Neuronal stem cell (in vitro differentiated cells): ENCODE data around the gene FADS3.

Experiments
- DNase-seq: peaks from one replicate; pipeline ENCODE4 v3.0.0-alpha.2; 2013; ENCODE audit warnings: low spot score
- H2AFZ ChIP-seq: one replicate; pipeline ENCODE4 v1.6.1; 2013; ENCODE audit warnings: mild to moderate bottlenecking, low read length, inconsistent platforms
- H2AK5ac ChIP-seq: 2 replicates; pipeline ENCODE4 v1.6.1; 2013; ENCODE audit warnings: low read depth, mild to moderate bottlenecking, inconsistent platforms, low read length, moderate library complexity, mixed read lengths
- H2BK120ac ChIP-seq: 2 replicates; pipeline ENCODE4 v1.6.1; 2013; ENCODE audit warnings: low read depth, mild to moderate bottlenecking, inconsistent platforms, low read length, moderate library complexity, mixed read lengths
- H2BK12ac ChIP-seq: one replicate; pipeline ENCODE4 v1.6.1; 2013; ENCODE audit warnings: low read length, inconsistent platforms
- H2BK15ac ChIP-seq: 2 replicates; pipeline ENCODE4 v1.6.1; 2013; ENCODE audit warnings: mild to moderate bottlenecking, low read length, inconsistent platforms, mixed read lengths
- H2BK5ac ChIP-seq: one replicate; pipeline ENCODE4 v1.6.1; 2013; ENCODE audit warnings: inconsistent platforms, mild to moderate bottlenecking, low read length, moderate library complexity
- H3K14ac ChIP-seq: one replicate; pipeline ENCODE4 v1.6.1; 2013; ENCODE audit warnings: low read length, inconsistent platforms
- H3K18ac ChIP-seq: 2 replicates; pipeline ENCODE4 v1.6.1; 2013; ENCODE audit warnings: low read length, inconsistent platforms
- H3K23ac ChIP-seq: 2 replicates; pipeline ENCODE4 v1.6.1; 2013; ENCODE audit warnings: low read depth, mild to moderate bottlenecking, mixed read lengths, low read length, inconsistent platforms; ENCODE audit not compliant: poor library complexity
- H3K27ac ChIP-seq: replicated peaks from 3 replicates; pipeline ENCODE4 v1.5.1; 2013; ENCODE audit warnings: low read length, inconsistent platforms
- H3K27me3 ChIP-seq, 3 experiments: 2 replicates each; pipeline ENCODE4 v1.6.1; 2013; ENCODE audit warnings: low read length in 3 of 3, mild to moderate bottlenecking in 2 of 3, inconsistent platforms in 1 of 3, low read depth in 1 of 3, mixed read lengths in 1 of 3, moderate library complexity in 1 of 3; ENCODE audit not compliant: control insufficient read depth in 3 of 3, insufficient read depth in 3 of 3
- H3K36me3 ChIP-seq, 2 donors: replicated peaks in 1 of 2; 2 replicates each; pipeline ENCODE4 v1.6.1; 2013; ENCODE audit warnings: low read length in 2 of 2; ENCODE audit not compliant: control insufficient read depth in 2 of 2, insufficient read depth in 2 of 2
- H3K4ac ChIP-seq: 2 replicates; pipeline ENCODE4 v1.6.1; 2013; ENCODE audit warnings: inconsistent platforms, mild to moderate bottlenecking, low read length, moderate library complexity
- H3K4me1 ChIP-seq, 2 donors: 1 replicate in 1 of 2; 2 replicates in 1 of 2; pipeline ENCODE4 v1.6.1; 2013; ENCODE audit warnings: low read length in 2 of 2, low read depth in 1 of 2; ENCODE audit not compliant: control insufficient read depth in 2 of 2, insufficient read depth in 1 of 2
- H3K4me2 ChIP-seq: one replicate; pipeline ENCODE4 v1.6.1; 2013; ENCODE audit warnings: mild to moderate bottlenecking, low read length, inconsistent platforms; ENCODE audit not compliant: insufficient read depth, poor library complexity, severe bottlenecking
- H3K4me3 ChIP-seq, 2 donors: 2 replicates each; pipeline ENCODE4 v1.5.1; 2013; ENCODE audit warnings: low read length in 2 of 2, mild to moderate bottlenecking in 2 of 2, inconsistent platforms in 1 of 2, moderate library complexity in 1 of 2
- H3K79me1 ChIP-seq: one replicate; pipeline ENCODE4 v1.6.1; 2013; ENCODE audit warnings: low read depth, mild to moderate bottlenecking, inconsistent platforms, low read length, moderate library complexity
- H3K9ac ChIP-seq: one replicate; pipeline ENCODE4 v1.6.1; 2013; ENCODE audit warnings: mild to moderate bottlenecking, low read depth, low read length, inconsistent platforms; ENCODE audit not compliant: poor library complexity
- H3K9me3 ChIP-seq, 2 donors: replicated peaks in 1 of 2; 2 replicates each; pipeline versions ENCODE3 to v1.6.1; 2013; ENCODE audit warnings: low read length in 2 of 2, mild to moderate bottlenecking in 2 of 2, inconsistent platforms in 1 of 2, low read depth in 1 of 2, mixed read lengths in 1 of 2, moderate library complexity in 1 of 2; ENCODE audit not compliant: control insufficient read depth in 2 of 2, insufficient read depth in 1 of 2
- H4K8ac ChIP-seq: one replicate; pipeline ENCODE4 v1.6.1; 2013; ENCODE audit warnings: low read depth, mild to moderate bottlenecking, inconsistent platforms, low read length, moderate library complexity
- H4K91ac ChIP-seq: one replicate; pipeline ENCODE4 v1.6.1; 2013; ENCODE audit warnings: low read length, low read depth, mild to moderate bottlenecking, inconsistent platforms; ENCODE audit not compliant: poor library complexity
- WGBS, 2 donors: extraction: QIAGEN DNeasy Blood & Tissue Kit; methylation state at CpG; one replicate each; pipeline ENCODE4 v1.1.7; 2013; ENCODE audit warnings: missing lambda C conversion rate in 2 of 2, mixed read lengths in 1 of 2; ENCODE audit not compliant: insufficient read length in 2 of 2, insufficient replicate concordance in 1 of 2; ENCODE audit errors: extremely low coverage in 2 of 2; 5-methylcytosine and 5-hydroxymethylcytosine counted together

FADS3 gene

DNA sequence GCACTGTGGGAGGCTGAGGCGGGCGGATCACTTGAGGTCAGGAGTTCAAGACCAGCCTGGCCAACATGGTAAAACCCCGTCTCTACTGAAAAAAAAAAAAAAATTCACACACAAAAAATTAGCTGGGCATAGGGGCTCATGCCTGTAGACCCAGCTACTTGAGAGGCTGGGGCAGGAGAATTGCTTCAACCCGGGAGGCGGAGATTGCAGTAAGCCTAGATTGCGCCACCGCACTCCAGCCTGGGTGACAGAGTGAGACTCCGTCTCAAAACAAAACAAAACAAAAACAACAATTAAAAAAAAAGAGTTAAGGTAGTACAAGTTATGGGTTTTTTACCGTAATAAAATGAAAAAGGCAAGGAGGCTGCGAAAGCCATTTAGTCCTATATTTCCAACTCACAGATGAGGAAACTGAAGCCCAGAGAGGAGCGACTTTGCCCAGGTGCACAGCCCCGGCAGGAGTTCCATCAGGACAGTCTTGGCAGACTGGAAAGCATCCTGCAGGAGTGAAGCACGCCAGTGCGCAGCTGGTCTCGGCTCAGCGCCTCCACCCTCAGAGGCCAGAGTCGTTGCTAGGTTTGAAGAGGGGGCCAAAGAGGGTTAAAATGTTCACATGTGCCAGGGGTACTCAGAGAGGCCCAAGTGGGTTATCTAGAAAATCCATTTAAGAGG lies 3.8 kb upstream of the FADS3 start:
- no peak overlapping the region for H4K8ac ChIP-seq
- H3K27me3 ChIP-seq = peaks cover 0 to 17% (median 0%) of the 10 kb centered on the region in 3 experiments
- no peak overlapping the region for H2AFZ ChIP-seq
- H3K14ac ChIP-seq = no peak overlapping the region
- H3K79me1 ChIP-seq = no peaks in the 10 kb centered on the region
- H3K4ac ChIP-seq = no peak overlapping the region
- no peak overlapping the region for H3K23ac ChIP-seq
- no peak overlapping the region for H3K27ac ChIP-seq
- no peak overlapping the region for H2AK5ac ChIP-seq
- no peak overlapping the region for H3K4me2 ChIP-seq
- no peak overlapping the region for H2BK120ac ChIP-seq
- H3K4me3 ChIP-seq = no peak overlapping the region
- H3K4me1 ChIP-seq = peaks cover 9 to 10% of the 10 kb centered on the region in 2 donors
- H2BK12ac ChIP-seq = no peak overlapping the region
- no peaks in the 10 kb centered on the region for H3K9me3 ChIP-seq
- H3K36me3 ChIP-seq = no peaks in the 10 kb centered on the region
- no peak for DNase-seq
- H3K18ac ChIP-seq = no peak overlapping the region
- no peak overlapping the region for H2BK5ac ChIP-seq
- H4K91ac ChIP-seq = no peak overlapping the region
- H3K9ac ChIP-seq = no peak overlapping the region
- H2BK15ac ChIP-seq = no peak overlapping the region
- no CpG with 5 or more reads among the region's 17 CpGs for WGBS, 2 donors

DNA sequence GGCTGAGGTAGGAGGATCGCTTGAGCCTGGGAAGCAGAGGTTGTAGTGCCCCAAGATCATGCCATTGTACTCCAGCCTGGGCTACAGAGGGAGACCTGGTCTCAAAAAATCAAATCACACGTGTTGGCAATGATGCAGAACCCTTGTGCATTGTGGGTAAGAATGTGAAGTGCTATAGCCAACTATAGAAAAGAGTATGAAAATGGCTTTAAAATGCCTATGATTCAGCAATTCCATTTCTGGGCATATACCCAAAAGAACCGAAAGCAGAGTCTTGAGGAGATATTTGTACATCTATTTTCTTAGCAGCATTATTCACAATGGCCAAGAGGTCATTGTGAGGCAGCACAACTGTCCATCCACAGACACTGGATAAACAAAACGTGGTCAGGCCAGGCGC lies 2.6 kb upstream of the FADS3 start:
- Histone ChIP-seq H3K9ac (no peak overlapping the region), H3K27me3 (peaks cover 0 to 19% (median 0%) of the 10 kb centered on the region in 3 experiments), H2BK5ac (no peak overlapping the region), H3K4ac (no peak overlapping the region), H2BK12ac (no peak overlapping the region), H3K23ac (no peak overlapping the region), H2BK120ac (no peak overlapping the region), H3K36me3 (no peaks in the 10 kb centered on the region), H2AFZ (no peak overlapping the region), H3K18ac (no peak overlapping the region), H3K9me3 (no peaks in the 10 kb centered on the region), H3K27ac (no peak overlapping the region), H3K4me1 (peaks cover 10 to 11% of the 10 kb centered on the region in 2 donors), H3K4me2 (no peak overlapping the region), H3K79me1 (no peaks in the 10 kb centered on the region), H2BK15ac (no peak overlapping the region), H3K14ac (no peak overlapping the region), H4K91ac (no peak overlapping the region), H4K8ac (no peak overlapping the region), H3K4me3 (no peak overlapping the region), H2AK5ac (no peak overlapping the region)
- no CpG with 5 or more reads among the region's 5 CpGs for WGBS, 2 donors
- DNase-seq = no peak

DNA sequence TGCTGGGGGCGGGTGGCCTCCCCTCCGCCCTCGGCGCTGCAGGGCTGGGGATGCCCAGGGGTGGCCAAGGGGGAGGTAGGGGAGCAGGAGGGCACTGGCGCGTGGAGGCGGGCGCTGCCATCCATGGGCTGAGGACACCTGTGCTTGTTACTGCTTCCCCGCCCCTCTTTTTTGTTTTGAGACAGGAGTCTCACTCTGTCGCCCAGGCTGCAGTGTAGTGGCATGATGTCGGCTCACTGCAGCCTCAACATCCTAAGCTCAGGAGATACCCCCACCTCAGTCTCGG lies 683 bp upstream of the FADS3 start:
- H2AFZ ChIP-seq = peak overlapping the region; percentile 98
- H3K36me3 ChIP-seq = no peaks in the 10 kb centered on the region
- peak overlapping the region; percentile 51 for H3K14ac ChIP-seq
- H3K4me1 ChIP-seq = peaks cover 10% of the 10 kb centered on the region in 2 donors
- H2BK12ac ChIP-seq = no peak overlapping the region
- H3K9me3 ChIP-seq = peaks cover 0 to 2% of the 10 kb centered on the region in 2 donors
- peak overlapping the region; percentile 53 for H3K9ac ChIP-seq
- peak overlapping the region; percentile 86 for H2AK5ac ChIP-seq
- peak overlapping the region; percentile 89 for H2BK120ac ChIP-seq
- WGBS, 2 donors = no CpG with 5 or more reads among the region's 12 CpGs
- H2BK5ac ChIP-seq = no peak overlapping the region
- no peak overlapping the region for H4K91ac ChIP-seq
- peak overlapping the region; percentile 57 for H2BK15ac ChIP-seq
- peak overlapping the region; percentile 83 for H3K4me2 ChIP-seq
- H3K4ac ChIP-seq = no peak overlapping the region
- peak overlapping the region; percentile 56 to 81 for H3K4me3 ChIP-seq
- peaks cover 0 to 19% (median 0%) of the 10 kb centered on the region in 3 experiments for H3K27me3 ChIP-seq
- no peaks in the 10 kb centered on the region for H3K79me1 ChIP-seq
- no peak overlapping the region for H3K27ac ChIP-seq
- H3K23ac ChIP-seq = peak overlapping the region; percentile 96
- H3K18ac ChIP-seq = peak overlapping the region; percentile 95
- DNase-seq = no peak
- no peak overlapping the region for H4K8ac ChIP-seq

DNA sequence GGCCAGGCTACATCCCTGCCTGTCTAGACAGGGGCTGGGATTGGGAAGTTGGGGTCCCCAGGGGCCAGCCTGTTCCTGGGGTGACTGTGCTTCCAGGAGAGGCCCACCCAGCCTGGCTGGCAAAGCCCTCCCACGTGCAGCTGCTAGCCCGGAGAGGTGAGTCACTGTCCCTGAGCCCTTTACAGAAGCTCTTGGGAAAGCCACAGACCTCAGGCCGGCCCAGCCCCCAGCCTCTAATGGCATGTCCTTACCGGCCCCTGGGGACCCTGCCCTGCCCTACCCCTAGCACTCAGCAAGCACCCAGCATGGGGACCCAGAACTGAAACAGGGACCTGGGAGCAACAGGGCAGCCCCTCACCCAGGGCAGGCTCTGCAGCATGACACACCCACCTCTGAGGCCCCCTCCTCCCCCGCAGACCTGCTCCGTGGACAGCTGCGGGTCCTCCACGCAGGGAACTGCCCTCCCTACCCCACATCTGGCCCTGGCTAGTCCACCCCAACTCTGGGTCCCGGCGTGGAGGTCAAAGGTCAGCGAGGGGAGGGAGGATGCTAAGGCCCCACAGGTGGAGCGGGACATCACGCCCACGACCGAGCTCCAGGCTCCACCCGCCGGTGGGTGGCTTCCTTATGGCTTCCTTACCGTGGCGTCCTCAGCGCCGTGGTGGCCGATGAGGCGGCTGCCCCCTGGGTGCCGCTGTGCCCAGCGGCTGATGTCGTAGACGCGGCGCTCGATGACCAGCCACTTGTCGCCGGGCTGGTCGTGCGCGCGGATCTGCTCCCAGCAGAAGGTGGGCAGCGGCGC lies 615 bp downstream of the FADS3 start:
- peak overlapping the region; percentile 30 for H3K27ac ChIP-seq
- DNase-seq = no peak
- H2BK5ac ChIP-seq = peak overlapping the region; percentile 46
- no CpG with 5 or more reads among the region's 38 CpGs for WGBS, 2 donors
- H2BK120ac ChIP-seq = no peak overlapping the region
- H3K9ac ChIP-seq = peak overlapping the region; percentile 91
- H2BK15ac ChIP-seq = peak overlapping the region; percentile 53
- peak overlapping the region; percentile 94 for H3K4me2 ChIP-seq
- H3K79me1 ChIP-seq = no peaks in the 10 kb centered on the region
- peak overlapping the region; percentile 56 to 91 for H3K4me3 ChIP-seq
- H2AFZ ChIP-seq = peak overlapping the region; percentile 98
- no peaks in the 10 kb centered on the region for H3K36me3 ChIP-seq
- peak overlapping the region; percentile 77 for H2AK5ac ChIP-seq
- peaks cover 10% of the 10 kb centered on the region in 2 donors for H3K4me1 ChIP-seq
- peak overlapping the region; percentile 52 for H4K8ac ChIP-seq
- H3K14ac ChIP-seq = peak overlapping the region; percentile 77
- H3K9me3 ChIP-seq = peaks cover 2 to 9% of the 10 kb centered on the region in 2 donors
- H4K91ac ChIP-seq = no peak overlapping the region
- H3K4ac ChIP-seq = no peak overlapping the region
- peak overlapping the region; percentile 90 for H3K18ac ChIP-seq
- peak overlapping the region; percentile 50 for H3K23ac ChIP-seq
- peaks cover 0 to 19% (median 0%) of the 10 kb centered on the region in 3 experiments for H3K27me3 ChIP-seq
- H2BK12ac ChIP-seq = peak overlapping the region; percentile 30
